Measurements from ENCODE around the gene YWHAB. TPM values are rescaled to one million over a fixed set of nuclear protein-coding genes. Genes with fewer than 3 reads are reported as not detected.

Gene YWHAB
- 100 to 1,000 TPM; 228 to 235 TPM for total RNA-seq

DNA sequence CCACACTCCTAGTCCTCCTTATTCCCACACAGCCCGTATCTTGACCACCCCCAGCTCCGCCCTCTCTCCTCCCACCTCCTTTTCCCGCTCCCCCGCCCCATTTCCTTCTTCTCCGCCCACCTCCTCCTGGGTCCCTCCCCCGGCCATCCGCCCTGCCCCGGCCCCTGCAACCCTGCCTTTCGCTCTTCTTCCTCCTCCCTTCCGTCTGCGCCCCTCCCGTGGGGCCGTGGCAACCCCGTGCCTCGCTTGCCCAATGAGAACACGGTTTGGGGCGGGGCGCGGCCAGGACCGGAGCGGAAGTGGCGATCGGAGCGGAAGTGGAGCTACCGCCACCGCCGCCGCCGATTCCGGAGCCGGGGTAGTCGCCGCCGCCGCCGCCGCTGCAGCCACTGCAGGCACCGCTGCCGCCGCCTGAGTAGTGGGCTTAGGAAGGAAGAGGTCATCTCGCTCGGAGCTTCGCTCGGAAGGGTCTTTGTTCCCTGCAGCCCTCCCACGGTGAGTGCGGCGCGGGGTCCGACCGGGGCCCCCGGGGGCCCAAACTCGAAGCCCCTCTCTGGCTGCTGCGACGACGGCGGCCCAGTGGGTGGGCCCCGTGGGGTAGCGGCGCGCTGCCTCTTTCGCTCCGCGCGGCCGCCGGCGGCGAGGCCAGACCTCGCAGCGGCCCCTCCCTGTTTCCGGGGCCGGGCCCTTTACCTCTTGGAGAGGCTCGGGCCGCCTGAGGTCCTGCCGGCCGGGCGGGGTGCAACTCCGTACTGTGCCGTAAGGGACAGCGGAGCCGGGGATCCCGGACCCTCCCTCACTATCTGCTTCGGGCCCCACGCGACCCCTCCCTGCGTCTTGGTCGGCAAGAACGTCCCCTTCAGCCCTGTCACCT is at the start of gene YWHAB:
YWHAB (plus strand) TSS at position 314 of the 874 bp plus-strand sequence. CDS start 15,829 bp downstream, outside the sequence.
- H3K36me3 Mint-ChIP-seq (ENCODE audit: low read depth), result peaks cover 38% of the 10 kb centered on the region
- peaks cover 50% of the 10 kb centered on the region for H3K4me1 Mint-ChIP-seq (ENCODE audit: low read depth)
- ATAC-seq, result peak; percentile 96

DNA sequence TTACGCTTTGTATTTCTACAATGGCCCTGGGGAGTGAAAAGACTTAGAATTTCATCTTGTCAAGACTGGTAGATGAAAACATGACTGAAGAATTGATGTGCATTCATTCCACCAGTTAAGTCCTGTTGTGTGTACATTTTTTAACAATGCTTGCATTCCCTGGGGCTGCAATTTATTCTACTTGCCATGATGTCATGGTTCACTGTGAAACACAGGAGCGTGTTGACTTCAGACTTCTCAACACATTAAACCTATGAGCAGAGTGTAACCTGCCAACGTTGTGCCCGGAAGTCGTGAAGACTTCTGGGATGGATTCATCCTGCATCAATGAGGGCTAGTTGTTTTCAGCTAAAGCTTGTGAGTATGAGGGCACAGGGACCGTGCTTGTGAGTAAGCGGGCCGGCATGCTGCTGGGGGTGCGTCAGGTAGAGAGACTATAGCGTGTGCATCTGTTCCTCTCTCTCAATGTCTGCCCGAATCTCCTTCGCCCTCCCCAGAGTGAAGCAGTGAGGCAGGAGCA is 48.8 kb upstream of the YWHAB start:
- POLR2A ChIA-PET, result no interaction called here
- ATAC-seq (no peak), DNase-seq (no peak)
- no peaks in the 10 kb centered on the region for H3K4me1 Mint-ChIP-seq (ENCODE audit: low read depth)
- CTCF ChIA-PET, result no interaction called here
- H3K27ac Mint-ChIP-seq, result no peak overlapping the region
- H3K27me3 Mint-ChIP-seq (ENCODE audit: low read depth), result peaks cover 7% of the 10 kb centered on the region
- no peaks in the 10 kb centered on the region for H3K36me3 Mint-ChIP-seq (ENCODE audit: low read depth)
- H3K9me3 Mint-ChIP-seq (ENCODE audit: insufficient read depth), result no peaks in the 10 kb centered on the region
- no peak overlapping the region for H3K4me3 Mint-ChIP-seq

More for the DNA sequence above, at the start of gene YWHAB:
- Mint-ChIP-seq H3K27me3 (ENCODE audit: low read depth) (no peaks in the 10 kb centered on the region), H3K27ac (peak within 1 kb of the TSS; percentile 94), H3K9me3 (ENCODE audit: insufficient read depth) (no peaks in the 10 kb centered on the region), H3K4me3 (peak within 1 kb of the TSS; percentile 97)
- CTCF ChIA-PET, result interaction anchor here (0.7 kb wide), 1 partner anchor 19 kb away, joined by 3 read pairs; no protein-coding TSS in a partner anchor
- POLR2A ChIA-PET, result interaction anchor here (0.9 to 1.5 kb wide), 10 partner anchors 11 to 364 kb away, joined by 3 to 7 read pairs (median 3); partner anchors contain the start of genes PABPC1L, SERINC3 and TOMM34
- DNase-seq, result peak; percentile 98

- ATAC-seq (no peak), DNase-seq (no peak)
- Mint-ChIP-seq H3K36me3 (ENCODE audit: low read depth) (no peaks in the 10 kb centered on the region), H3K27me3 (ENCODE audit: low read depth) (peaks cover 3% of the 10 kb centered on the region), H3K9me3 (ENCODE audit: insufficient read depth) (no peaks in the 10 kb centered on the region), H3K27ac (no peak overlapping the region), H3K4me1 (ENCODE audit: low read depth) (no peaks in the 10 kb centered on the region), H3K4me3 (no peak overlapping the region)
- ChIA-PET POLR2A (no interaction called here), CTCF (no interaction called here)
These were observed 47.6 kb upstream of the YWHAB start for GRCh38 chr20:44837946-44838345.

GRCh38 chr20:44838521-44838920 is 47.0 kb upstream of the YWHAB start:
- ChIA-PET CTCF (no interaction called here), POLR2A (no interaction called here)
- H3K4me3 Mint-ChIP-seq, result no peak overlapping the region
- no peaks in the 10 kb centered on the region for H3K4me1 Mint-ChIP-seq (ENCODE audit: low read depth)
- no peak for DNase-seq
- no peak overlapping the region for H3K27ac Mint-ChIP-seq
- no peak for ATAC-seq
- peaks cover 7% of the 10 kb centered on the region for H3K27me3 Mint-ChIP-seq (ENCODE audit: low read depth)
- H3K36me3 Mint-ChIP-seq (ENCODE audit: low read depth), result no peaks in the 10 kb centered on the region
- no peaks in the 10 kb centered on the region for H3K9me3 Mint-ChIP-seq (ENCODE audit: insufficient read depth)

- no peaks in the 10 kb centered on the region for H3K9me3 Mint-ChIP-seq (ENCODE audit: insufficient read depth)
- POLR2A ChIA-PET, result no interaction called here
- no peak for ATAC-seq
- H3K4me3 Mint-ChIP-seq, result no peak overlapping the region
- CTCF ChIA-PET, result interaction anchor here (1.2 to 1.5 kb wide), 2 partner anchors 17 to 19 kb away, joined by 3 to 4 read pairs; no protein-coding TSS in a partner anchor
- H3K36me3 Mint-ChIP-seq (ENCODE audit: low read depth), result no peaks in the 10 kb centered on the region
- no peak overlapping the region for H3K27ac Mint-ChIP-seq
- H3K4me1 Mint-ChIP-seq (ENCODE audit: low read depth), result no peaks in the 10 kb centered on the region
- no peak for DNase-seq
- H3K27me3 Mint-ChIP-seq (ENCODE audit: low read depth), result peaks cover 8% of the 10 kb centered on the region
These were observed 46.0 kb upstream of the YWHAB start for GRCh38 chr20:44839481-44839880.

- POLR2A ChIA-PET, result no interaction called here
- Mint-ChIP-seq H3K27me3 (ENCODE audit: low read depth) (peaks cover 9% of the 10 kb centered on the region), H3K9me3 (ENCODE audit: insufficient read depth) (no peaks in the 10 kb centered on the region), H3K4me1 (ENCODE audit: low read depth) (no peaks in the 10 kb centered on the region), H3K27ac (no peak overlapping the region), H3K4me3 (no peak overlapping the region), H3K36me3 (ENCODE audit: low read depth) (no peaks in the 10 kb centered on the region)
- CTCF ChIA-PET, result no interaction called here
- DNase-seq, result no peak
- no peak for ATAC-seq
These were observed 44.7 kb upstream of the YWHAB start for GRCh38 chr20:44840826-44841225.

DNA sequence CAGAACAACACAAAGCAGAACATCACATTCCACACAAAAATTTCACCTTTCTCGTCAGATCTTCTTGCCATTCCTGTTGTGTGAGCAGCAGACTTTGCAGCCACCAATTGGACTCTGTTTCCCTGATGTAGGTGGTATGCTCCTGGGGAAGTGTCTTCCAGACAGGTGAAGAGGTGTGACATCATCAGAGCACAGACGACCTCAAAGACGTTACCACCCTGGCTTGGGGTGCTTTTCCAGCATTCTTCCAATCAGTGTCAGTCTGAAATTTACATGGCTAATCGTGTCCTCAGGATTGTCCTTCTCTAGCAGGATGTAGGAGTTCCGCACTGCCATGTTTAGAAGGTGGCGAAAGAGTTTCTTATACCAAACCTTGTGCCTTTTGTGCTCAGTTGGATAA is 43.5 kb upstream of the YWHAB start:
- Mint-ChIP-seq H3K9me3 (ENCODE audit: insufficient read depth) (no peaks in the 10 kb centered on the region), H3K36me3 (ENCODE audit: low read depth) (no peaks in the 10 kb centered on the region), H3K4me3 (no peak overlapping the region), H3K4me1 (ENCODE audit: low read depth) (no peaks in the 10 kb centered on the region), H3K27me3 (ENCODE audit: low read depth) (peaks cover 13% of the 10 kb centered on the region), H3K27ac (no peak overlapping the region)
- DNase-seq (no peak), ATAC-seq (no peak)
- CTCF ChIA-PET, result no interaction called here
- POLR2A ChIA-PET, result no interaction called here

DNA sequence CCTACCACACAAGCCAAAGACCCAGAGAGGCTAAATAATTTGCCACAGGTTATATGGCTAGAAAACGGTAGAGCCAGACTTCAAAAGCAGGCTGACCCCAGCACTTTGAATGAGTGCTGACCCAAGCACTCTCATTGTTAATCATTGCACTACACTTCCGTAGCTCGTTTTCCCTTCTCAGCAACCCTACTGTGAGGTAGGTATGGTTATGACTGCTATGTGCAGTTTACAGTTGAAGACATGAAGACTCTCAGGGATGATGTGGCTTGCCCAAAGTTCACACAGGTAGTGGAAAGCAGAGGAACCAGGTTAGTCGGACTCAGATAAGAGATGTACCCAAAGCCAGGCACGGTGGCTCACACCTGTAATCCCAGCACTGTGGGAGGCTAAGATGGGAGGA is 41.6 kb upstream of the YWHAB start:
- ChIA-PET CTCF (interaction anchor here (0.8 kb wide), 1 partner anchor 23 kb away, joined by 3 read pairs; no protein-coding TSS in a partner anchor), POLR2A (no interaction called here)
- DNase-seq (no peak), ATAC-seq (no peak)
- Mint-ChIP-seq H3K36me3 (ENCODE audit: low read depth) (no peaks in the 10 kb centered on the region), H3K4me3 (no peak overlapping the region), H3K27me3 (ENCODE audit: low read depth) (peaks cover 13% of the 10 kb centered on the region), H3K27ac (no peak overlapping the region), H3K9me3 (ENCODE audit: insufficient read depth) (no peaks in the 10 kb centered on the region), H3K4me1 (ENCODE audit: low read depth) (no peaks in the 10 kb centered on the region)

GRCh38 chr20:44848254-44849015 is 37.1 kb upstream of the YWHAB start:
- H3K27ac Mint-ChIP-seq, result no peak overlapping the region
- no peaks in the 10 kb centered on the region for H3K9me3 Mint-ChIP-seq (ENCODE audit: insufficient read depth)
- peaks cover 22% of the 10 kb centered on the region for H3K27me3 Mint-ChIP-seq (ENCODE audit: low read depth)
- no peaks in the 10 kb centered on the region for H3K4me1 Mint-ChIP-seq (ENCODE audit: low read depth)
- ATAC-seq (no peak), DNase-seq (no peak)
- POLR2A ChIA-PET, result no interaction called here
- no peaks in the 10 kb centered on the region for H3K36me3 Mint-ChIP-seq (ENCODE audit: low read depth)
- CTCF ChIA-PET, result interaction anchor here (0.6 to 2.0 kb wide), 4 partner anchors 10 to 164 kb away, joined by 3 to 6 read pairs (median 3); no protein-coding TSS in a partner anchor
- H3K4me3 Mint-ChIP-seq, result no peak overlapping the region

DNA sequence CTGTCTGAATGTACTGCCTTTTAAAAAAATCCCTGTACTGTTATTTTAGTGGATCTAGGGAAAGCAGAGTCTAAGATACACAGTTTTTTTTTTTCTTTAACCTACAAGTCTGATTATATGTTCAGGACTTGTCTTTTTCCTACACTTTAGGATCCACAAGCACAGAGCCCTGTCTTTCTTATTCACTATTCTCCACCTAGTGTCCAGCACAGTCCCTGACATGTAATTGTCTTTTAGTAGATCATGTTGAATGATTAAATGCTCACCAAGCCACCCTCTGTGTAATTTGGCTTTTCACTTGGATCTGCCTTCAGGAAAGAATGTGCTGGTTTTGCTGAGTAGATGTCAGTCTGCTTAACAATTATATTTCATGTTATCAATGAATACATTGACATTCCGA is 35.8 kb upstream of the YWHAB start:
- DNase-seq (no peak), ATAC-seq (no peak)
- Mint-ChIP-seq H3K4me1 (ENCODE audit: low read depth) (no peaks in the 10 kb centered on the region), H3K9me3 (ENCODE audit: insufficient read depth) (no peaks in the 10 kb centered on the region), H3K4me3 (no peak overlapping the region), H3K27me3 (ENCODE audit: low read depth) (peaks cover 19% of the 10 kb centered on the region), H3K27ac (no peak overlapping the region), H3K36me3 (ENCODE audit: low read depth) (no peaks in the 10 kb centered on the region)
- POLR2A ChIA-PET, result no interaction called here
- CTCF ChIA-PET, result no interaction called here

DNA sequence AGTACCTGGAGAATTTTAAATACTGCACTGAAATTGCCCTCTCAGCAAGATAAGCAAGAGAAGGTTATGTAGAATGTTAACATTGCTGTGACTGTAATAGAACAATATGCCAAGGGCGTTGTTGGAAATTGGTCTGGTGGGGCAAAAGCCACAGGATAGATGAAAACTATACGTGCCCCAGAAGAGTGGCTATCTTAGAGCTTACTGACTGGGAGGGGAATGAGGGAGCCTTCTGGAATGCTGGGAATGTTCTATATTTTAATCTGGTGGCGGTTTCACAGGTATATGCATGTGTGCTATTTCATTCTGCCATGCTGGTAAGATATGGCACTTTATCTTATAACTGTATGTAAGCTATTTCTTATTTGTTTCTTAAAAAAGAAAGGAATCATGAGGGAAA is 35.2 kb upstream of the YWHAB start:
- ATAC-seq (no peak), DNase-seq (no peak)
- H3K9me3 Mint-ChIP-seq (ENCODE audit: insufficient read depth), result no peaks in the 10 kb centered on the region
- no peaks in the 10 kb centered on the region for H3K4me1 Mint-ChIP-seq (ENCODE audit: low read depth)
- ChIA-PET CTCF (no interaction called here), POLR2A (no interaction called here)
- no peaks in the 10 kb centered on the region for H3K36me3 Mint-ChIP-seq (ENCODE audit: low read depth)
- peaks cover 19% of the 10 kb centered on the region for H3K27me3 Mint-ChIP-seq (ENCODE audit: low read depth)
- H3K27ac Mint-ChIP-seq, result no peak overlapping the region
- no peak overlapping the region for H3K4me3 Mint-ChIP-seq

DNA sequence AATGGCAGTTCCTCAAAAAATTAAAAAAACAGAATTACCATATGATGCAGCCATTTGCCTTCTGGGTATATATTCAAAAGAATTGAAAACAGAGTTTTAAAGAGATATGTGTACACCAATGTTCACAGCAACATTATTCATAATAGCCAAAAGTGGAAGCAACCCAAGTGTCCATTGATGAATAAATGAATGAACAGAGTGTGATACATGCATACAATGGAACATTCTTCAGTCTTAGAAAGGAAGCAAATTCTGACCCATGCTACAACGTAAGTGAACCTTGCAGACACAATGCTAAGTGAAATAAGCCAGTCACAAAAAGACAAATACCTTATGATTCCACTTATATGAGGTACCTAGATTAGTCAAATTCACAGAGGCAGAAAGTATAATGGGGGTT is 34.7 kb upstream of the YWHAB start:
- no peaks in the 10 kb centered on the region for H3K4me1 Mint-ChIP-seq (ENCODE audit: low read depth)
- POLR2A ChIA-PET, result no interaction called here
- CTCF ChIA-PET, result no interaction called here
- H3K9me3 Mint-ChIP-seq (ENCODE audit: insufficient read depth), result no peaks in the 10 kb centered on the region
- DNase-seq (no peak), ATAC-seq (no peak)
- H3K27ac Mint-ChIP-seq, result no peak overlapping the region
- no peaks in the 10 kb centered on the region for H3K36me3 Mint-ChIP-seq (ENCODE audit: low read depth)
- H3K27me3 Mint-ChIP-seq (ENCODE audit: low read depth), result peaks cover 19% of the 10 kb centered on the region
- no peak overlapping the region for H3K4me3 Mint-ChIP-seq
